Suppressor macrophage (primary cell): ENCODE measurements around the gene CLSTN1.
"Not testable (repeated sequence)": the region's sequence is repeated elsewhere in the genome, so short reads cannot be mapped to it uniquely, and the experiment has no call there.

Experiments used
- DNase-seq, 4 experiments: peaks; one replicate each; pipeline ENCODE4 v3.0.0-alpha.2; 2020 to 2022

The CLSTN1 gene

DNA sequence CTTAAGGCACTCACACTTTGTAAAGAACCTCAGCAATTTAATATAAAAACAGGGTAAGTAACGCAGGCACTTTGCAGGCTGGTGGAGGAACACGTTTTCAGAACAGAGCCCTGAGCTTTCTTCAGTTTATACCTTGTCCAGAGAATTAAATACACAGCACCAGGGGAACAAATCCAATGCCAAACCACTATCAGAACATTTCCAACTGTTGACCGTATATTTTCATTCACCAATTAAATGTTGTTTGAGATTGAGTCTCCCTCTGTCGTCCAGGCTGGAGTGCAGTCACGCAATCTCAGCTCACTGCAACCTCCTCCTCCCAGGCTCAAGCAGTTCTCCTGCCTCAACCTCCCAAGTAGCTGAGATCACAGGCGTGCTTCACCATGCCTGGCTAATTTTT is 29.7 kb downstream of the CLSTN1 start:
- no peak for DNase-seq

- DNase-seq = no peak
Observed at GRCh38 chr1:9793291-9793690, 30.5 kb downstream of the CLSTN1 start.

DNA sequence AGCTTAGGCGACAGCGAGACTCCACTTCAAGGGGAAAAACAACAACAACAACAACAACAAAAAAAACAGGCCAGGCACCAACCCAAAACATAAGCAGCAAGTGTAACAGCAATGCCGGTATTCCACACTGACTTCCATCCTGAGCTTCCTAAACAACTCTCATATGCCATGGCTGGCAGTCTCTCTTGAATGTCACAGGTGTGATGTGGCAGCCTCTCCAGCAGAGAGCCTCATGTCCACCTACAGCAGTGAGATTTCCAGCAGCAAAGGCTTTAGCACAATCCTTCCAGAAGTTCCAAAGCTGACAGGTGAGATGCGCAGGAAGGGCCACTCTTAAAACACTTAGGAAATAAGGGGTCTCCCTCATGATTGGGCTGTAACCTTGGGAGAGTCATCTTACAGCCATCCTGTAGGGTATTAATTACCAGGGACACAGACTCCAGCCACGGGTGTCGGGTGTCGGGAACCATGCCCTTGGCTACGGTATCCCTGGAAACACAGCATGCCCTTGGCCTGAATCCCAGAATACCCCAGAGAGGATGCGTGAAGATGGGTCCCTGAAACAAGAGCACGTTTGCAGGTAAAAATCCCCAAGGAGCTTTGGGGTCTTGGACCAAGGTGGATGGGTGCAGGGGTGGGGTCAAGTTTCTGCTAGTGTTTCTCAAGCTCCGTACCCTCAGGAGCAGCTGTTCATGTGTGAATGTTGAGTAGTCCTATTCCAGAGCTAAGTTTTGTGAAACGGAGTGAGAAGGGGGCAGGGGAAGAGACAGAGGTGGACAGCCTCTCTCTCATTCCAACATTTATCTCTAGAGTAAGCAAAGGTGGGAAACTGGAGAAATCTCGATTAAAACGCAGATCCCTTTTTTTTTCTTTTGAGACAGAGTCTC is 31.4 kb downstream of the CLSTN1 start:
- no peak for DNase-seq

DNA sequence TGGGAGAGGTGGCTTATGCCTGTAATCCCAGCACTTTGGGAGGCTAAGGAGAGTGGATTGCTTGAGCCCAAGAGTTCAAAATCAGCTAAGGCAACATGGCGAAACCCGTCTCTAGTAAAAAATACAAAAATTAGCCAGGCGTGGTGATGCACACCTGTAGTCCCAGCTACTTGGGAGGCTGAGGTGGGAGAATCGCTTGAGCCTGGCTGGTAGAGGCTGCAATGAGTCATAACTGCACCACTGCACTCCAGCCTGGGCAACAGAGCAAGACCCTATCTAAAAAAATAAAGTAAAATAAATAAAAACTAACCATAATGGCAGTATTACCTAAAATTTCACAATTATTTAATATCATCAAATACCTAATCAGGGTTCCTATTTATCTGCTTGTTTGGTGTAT is 34.1 kb downstream of the CLSTN1 start:
- DNase-seq = not testable (repeated sequence)

DNA sequence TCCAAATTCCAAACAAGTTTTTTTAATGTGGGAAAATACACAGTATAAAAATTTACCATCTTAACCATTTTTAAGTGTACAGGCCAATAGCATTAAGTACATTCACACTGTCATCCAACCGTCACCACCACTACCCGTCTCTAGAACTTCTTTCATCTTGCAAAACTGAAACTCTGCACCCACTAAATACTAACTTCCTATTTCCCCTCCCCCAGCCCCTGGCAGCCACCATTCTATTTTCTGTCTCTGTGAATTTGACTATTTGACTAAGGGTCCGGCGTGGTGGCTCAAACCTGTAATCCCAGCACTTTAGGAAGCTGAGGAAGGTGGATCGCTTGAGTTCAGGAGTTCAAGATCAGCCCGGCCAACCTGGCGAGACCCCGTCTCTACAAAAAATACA is 36.1 kb downstream of the CLSTN1 start:
- peak; percentile 43 to 76 (median 67) for DNase-seq

DNA sequence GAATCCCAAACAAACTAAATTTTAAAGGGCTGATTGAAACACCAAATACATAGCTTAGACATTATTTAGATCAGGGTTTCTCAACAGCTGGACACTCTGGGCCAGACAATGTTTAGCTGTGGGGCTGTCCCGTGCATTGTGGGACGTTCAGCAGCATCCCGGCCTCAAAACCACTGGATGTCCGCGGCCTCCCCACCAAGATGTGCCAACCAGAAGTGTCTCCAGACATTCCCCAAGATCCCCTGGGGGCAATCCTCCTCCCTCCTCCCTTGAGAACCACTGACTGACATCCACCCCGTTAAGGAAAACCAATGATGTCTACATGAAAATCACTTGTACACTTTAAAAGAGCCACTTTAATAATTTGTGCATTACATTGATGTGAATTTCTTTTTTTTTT is 38.4 kb downstream of the CLSTN1 start:
- DNase-seq = no peak

- peak; percentile 74 to 82 (median 79) for DNase-seq
Observed at GRCh38 chr1:9784508-9785133, 39.1 kb downstream of the CLSTN1 start.

GRCh38 chr1:9782897-9783296 is 40.9 kb downstream of the CLSTN1 start:
- no peak for DNase-seq

DNA sequence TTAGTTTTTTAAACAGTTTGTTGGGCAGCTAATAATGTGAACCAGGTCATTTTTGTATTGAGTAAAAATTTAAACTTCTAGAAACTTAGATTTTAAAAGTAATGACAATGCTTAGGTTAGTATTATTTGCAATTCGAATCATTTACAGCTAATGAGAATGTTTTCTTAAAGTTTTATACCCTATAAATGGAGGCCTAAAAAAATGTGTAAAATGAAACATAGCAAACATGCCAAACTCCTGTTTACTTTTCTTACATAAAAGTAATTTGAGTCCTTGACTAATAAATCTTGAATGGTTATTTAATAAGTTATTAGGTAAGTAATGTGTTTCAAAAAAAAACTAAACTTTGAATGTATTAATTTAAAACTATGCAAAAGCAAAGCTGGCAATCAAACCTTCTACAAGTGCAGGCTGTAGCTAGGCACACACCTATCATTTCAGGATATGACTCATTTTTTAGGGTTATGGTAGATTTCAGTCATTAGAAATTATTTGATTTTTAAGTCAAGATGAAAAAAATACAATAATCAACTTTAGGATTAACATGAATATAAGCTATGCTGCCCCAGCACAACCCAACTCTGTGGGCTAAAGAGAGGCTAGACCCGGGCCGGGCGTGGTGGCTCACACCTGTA is 41.5 kb downstream of the CLSTN1 start:
- no peak for DNase-seq

DNA sequence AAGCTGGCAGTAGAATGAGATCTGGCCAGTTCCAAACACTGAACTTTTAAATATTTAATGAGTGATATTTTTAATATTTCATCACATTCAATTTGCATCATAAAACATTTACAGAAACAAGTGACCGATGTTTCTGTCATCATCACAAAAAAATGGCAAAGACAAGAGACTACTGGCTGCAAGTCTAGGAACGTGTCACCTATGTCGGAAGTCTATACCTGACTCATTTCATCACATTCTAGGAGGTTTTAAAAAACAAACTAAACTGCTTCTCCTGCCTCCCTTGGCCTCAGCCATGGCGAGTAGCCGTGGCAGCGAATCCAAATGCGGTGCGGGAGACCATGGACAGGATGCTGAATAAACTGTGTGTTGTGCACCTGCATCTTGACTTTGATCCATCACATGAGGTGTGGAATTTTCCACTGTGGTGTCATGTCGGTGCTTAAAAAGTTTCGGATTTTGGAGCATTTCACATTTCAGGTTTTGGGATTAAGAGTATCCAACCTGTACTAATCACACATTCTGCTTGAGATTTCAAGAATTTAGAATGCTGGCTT is 43.1 kb downstream of the CLSTN1 start:
- no peak for DNase-seq

DNA sequence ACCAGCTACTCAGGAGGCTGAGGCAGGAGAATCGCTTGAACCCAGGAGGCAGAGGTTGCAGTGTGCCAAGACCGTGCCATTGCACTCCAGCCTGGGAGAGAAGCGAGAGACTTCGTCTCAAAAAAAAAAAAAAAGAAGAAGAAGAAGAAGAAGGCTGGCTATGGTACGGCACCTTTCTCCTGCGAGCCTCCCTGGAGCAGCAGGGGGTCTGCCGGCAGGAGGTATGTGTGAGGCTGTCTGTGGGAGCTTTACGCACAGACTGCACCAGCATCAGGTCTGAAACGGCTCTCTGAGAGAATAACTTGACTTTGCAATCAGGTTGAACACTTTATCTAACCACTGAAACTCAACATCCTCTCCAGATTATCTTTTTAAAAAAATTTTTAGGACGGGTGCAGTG is 44.9 kb downstream of the CLSTN1 start:
- DNase-seq = no peak

GRCh38 chr1:9776685-9777084 is 47.1 kb downstream of the CLSTN1 start:
- no peak for DNase-seq

GRCh38 chr1:9774712-9775679 is 48.8 kb downstream of the CLSTN1 start:
- no peak for DNase-seq

DNA sequence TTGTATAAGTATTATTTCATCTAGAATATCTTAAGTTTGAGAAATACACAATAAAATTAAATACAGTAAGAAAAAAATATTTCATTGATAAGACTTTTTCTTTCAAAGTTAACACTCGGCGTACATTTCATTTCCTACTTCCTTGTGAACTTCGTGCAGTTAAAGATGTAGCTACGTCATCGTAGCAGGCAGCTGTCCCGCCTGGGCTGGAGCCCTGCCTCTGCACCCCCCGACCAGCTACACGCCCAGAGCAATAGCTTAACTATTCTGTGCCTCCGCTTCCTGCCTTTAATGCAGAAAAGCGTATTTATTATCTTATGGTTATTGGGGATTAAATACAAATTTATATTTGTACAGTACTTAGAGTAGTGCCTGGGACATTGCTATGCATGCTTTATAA is 53.5 kb downstream of the CLSTN1 start:
- no peak for DNase-seq

DNA sequence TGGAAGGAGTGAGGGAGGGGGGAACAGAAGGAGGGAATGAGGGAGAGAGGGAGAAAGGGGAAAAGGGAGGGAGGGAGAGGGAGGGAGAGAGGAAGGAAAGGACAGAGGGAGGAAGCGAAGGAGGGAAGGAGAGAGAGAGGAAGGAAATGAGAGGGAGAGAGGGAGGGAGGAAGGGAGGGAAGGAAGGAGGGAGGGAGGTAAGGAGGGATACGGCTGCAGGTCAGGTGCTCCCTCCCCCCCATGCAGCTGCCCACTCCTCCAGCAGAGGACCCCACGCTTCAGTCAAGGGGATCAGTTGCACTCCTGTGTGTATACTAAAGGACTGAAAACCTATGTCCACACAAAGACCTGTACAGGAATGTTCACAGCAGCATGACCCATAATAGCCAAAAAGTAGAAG is 54.8 kb downstream of the CLSTN1 start:
- no peak for DNase-seq

GRCh38 chr1:9767964-9768668 is 55.6 kb downstream of the CLSTN1 start:
- DNase-seq = peak in 1 of 4 experiments; percentile 15

GRCh38 chr1:9766759-9767442 is 56.9 kb downstream of the CLSTN1 start:
- no peak for DNase-seq

- DNase-seq = peak in 2 of 4 experiments; percentile 12 to 23
Observed at GRCh38 chr1:9764550-9764949, 59.2 kb downstream of the CLSTN1 start.

DNA sequence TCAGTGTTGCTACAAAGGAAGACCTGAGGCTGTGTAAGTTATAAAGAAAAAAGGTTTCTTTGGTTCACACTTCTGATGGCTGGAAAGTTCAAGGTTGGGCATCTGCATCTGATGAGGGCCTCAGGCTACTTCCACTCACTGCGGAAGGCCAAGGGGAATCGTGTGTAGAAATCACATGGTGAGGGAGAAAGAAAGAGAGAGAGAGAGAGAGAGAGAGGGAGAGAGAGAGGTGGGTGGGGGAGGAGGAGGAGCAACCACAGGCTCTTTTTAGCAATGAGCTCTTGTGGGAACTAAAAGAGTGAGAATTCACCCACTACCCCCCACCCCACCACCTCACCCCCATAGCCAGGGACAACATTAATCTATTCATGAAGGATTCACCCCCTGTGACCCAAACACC is 59.9 kb downstream of the CLSTN1 start:
- DNase-seq = no peak

- not testable (repeated sequence) for DNase-seq
Observed at GRCh38 chr1:9762446-9762845, 61.3 kb downstream of the CLSTN1 start.

DNA sequence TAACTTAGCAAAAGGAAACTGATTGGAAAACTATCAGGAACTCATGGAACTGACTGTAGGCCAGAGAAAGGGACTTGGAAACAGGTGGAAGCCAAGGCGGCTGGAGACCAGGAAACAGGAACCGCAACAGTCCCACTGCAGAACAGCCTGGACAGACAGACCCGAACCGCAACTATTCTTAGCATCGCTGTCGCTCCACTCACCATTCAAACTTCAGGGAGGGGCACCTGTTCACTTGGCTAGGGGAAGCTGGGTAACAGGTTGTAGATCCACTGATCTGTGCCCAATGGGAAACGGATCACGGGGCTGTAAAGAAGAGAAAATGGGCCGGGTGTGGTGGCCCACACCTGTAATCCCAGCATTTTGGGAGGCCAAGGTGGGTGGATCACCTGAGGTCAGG is 61.9 kb downstream of the CLSTN1 start:
- DNase-seq = no peak
